Measurements from ENCODE around the gene AOPEP. TPM values are rescaled to one million over a fixed set of nuclear protein-coding genes. Genes with fewer than 3 reads are reported as not detected.
A peak's percentile ranks its signal among the peaks of the same experiment; 100 is the strongest.
"Not testable (repeated sequence)": the region's sequence is repeated elsewhere in the genome, so short reads cannot be mapped to it uniquely, and the experiment has no call there.

The AOPEP gene
- total RNA-seq, 1 donor from 2014 or later: 75.3 TPM

DNA sequence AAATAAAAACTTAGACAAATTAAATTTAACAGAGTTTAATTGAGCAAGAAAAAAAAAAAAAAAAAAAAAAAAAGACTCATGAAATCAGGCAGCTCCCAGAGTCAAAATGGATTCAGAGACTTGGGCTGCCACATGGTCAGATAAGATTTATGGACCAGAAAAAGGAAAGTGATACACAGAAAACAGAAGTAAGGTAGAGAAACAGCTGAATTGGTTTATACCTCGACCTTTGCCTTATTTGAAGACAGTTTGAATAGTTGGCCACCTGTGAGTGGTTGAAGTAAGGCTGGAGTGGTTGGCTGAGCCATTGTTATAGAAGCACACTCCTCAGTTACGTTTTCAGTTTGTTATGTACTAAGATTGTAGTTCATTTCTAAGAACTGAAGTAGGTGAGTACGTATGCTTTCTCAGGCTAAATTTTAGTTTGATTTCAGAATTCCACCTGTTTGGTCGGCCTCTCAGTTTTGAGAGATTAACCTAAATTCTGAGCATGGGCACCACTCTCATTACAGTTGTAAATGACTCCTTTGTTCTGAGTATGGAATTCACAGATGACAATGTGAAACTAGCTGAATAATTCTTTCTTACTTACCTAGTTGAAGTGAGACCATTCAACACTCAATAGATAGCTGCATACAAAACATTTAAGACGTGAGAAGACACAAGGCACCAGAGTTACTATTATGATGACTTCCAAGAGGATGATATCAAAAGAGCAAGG is 149.0 kb downstream of the AOPEP start:
- Histone ChIP-seq H3K4me2 (ENCODE audit: low read length) (no peak overlapping the region), H3K27ac (ENCODE audit: low read depth, low read length) (peak overlapping the region; percentile 73), H3K4me1 (ENCODE audit: insufficient read depth, low read length) (peaks cover 44% of the 10 kb centered on the region), H3K79me2 (ENCODE audit: insufficient read depth, low read length) (no peaks in the 10 kb centered on the region), H3K36me3 (ENCODE audit: insufficient read depth, low read length) (no peaks in the 10 kb centered on the region), H3K4me3 (ENCODE audit: insufficient read depth, low read depth, low read length) (no peak overlapping the region), H3K9ac (ENCODE audit: low read length) (no peak overlapping the region), H3K9me3 (ENCODE audit: insufficient read depth, low read depth, low read length) (no peaks in the 10 kb centered on the region), H2AFZ (ENCODE audit: low read depth, low read length) (no peak overlapping the region), H4K20me1 (ENCODE audit: insufficient read depth, low read length) (no peaks in the 10 kb centered on the region), H3K27me3 (ENCODE audit: insufficient read depth, low read length) (no peaks in the 10 kb centered on the region)
- FAIRE-seq (peak; percentile 32), DNase-seq (ENCODE audit: low read depth) (no peak)
- Mint-ChIP-seq H3K27ac (ENCODE audit: unreplicated experiment) (no peak overlapping the region), H3K36me3 (ENCODE audit: low read depth, unreplicated experiment) (peaks cover 2% of the 10 kb centered on the region), H3K9me3 (ENCODE audit: unreplicated experiment) (no peaks in the 10 kb centered on the region), H3K4me1 (ENCODE audit: low read depth, unreplicated experiment) (peaks cover 47% of the 10 kb centered on the region), H3K4me3 (ENCODE audit: unreplicated experiment) (no peak overlapping the region), H3K27me3 (ENCODE audit: low read depth, unreplicated experiment) (no peaks in the 10 kb centered on the region)
- TF ChIP-seq EZH2 (IDR thresholded peaks at IDR 0.05; ENCODE audit: insufficient read depth, low read length): no peak
- TF ChIP-seq, protein P1, sequence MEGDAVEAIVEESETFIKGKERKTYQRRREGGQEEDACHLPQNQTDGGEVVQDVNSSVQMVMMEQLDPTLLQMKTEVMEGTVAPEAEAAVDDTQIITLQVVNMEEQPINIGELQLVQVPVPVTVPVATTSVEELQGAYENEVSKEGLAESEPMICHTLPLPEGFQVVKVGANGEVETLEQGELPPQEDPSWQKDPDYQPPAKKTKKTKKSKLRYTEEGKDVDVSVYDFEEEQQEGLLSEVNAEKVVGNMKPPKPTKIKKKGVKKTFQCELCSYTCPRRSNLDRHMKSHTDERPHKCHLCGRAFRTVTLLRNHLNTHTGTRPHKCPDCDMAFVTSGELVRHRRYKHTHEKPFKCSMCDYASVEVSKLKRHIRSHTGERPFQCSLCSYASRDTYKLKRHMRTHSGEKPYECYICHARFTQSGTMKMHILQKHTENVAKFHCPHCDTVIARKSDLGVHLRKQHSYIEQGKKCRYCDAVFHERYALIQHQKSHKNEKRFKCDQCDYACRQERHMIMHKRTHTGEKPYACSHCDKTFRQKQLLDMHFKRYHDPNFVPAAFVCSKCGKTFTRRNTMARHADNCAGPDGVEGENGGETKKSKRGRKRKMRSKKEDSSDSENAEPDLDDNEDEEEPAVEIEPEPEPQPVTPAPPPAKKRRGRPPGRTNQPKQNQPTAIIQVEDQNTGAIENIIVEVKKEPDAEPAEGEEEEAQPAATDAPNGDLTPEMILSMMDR (IDR thresholded peaks at IDR 0.05; ENCODE audit: insufficient read depth, low read depth, low read length): no peak

DNA sequence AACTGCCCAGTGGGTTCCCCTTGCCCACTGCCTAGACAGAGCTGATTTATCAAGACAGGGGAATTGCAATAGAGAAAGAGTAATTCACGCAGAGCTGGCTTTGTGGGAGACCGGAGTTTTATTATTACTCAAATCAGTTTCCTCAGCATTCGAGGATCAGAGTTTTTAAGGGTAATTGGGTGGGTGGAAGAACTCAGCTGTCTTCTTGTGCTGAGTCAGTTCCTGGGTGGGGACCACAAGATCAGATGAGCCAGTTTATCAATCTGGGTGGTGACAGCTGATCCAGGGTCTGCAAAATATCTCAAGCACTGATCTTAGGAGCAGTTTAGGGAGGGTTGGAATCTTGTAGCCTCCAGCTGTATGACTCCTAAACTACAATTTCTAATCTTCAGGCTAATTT is 152.3 kb downstream of the AOPEP start:
- H3K36me3 ChIP-seq (ENCODE audit: insufficient read depth, low read length); H4K20me1 ChIP-seq (ENCODE audit: insufficient read depth, low read length); FAIRE-seq; H3K4me3 Mint-ChIP-seq (ENCODE audit: unreplicated experiment); H3K27ac Mint-ChIP-seq (ENCODE audit: unreplicated experiment); H3K79me2 ChIP-seq (ENCODE audit: insufficient read depth, low read length); H3K27me3 Mint-ChIP-seq (ENCODE audit: low read depth, unreplicated experiment); H3K4me2 ChIP-seq (ENCODE audit: low read length); H3K36me3 Mint-ChIP-seq (ENCODE audit: low read depth, unreplicated experiment); H3K9me3 Mint-ChIP-seq (ENCODE audit: unreplicated experiment); H3K27ac ChIP-seq (ENCODE audit: low read depth, low read length); H3K27me3 ChIP-seq (ENCODE audit: insufficient read depth, low read length); H3K4me3 ChIP-seq (ENCODE audit: insufficient read depth, low read depth, low read length); H3K9ac ChIP-seq (ENCODE audit: low read length); H2AFZ ChIP-seq (ENCODE audit: low read depth, low read length); H3K9me3 ChIP-seq (ENCODE audit: insufficient read depth, low read depth, low read length): not testable (repeated sequence)
- peaks cover 24% of the 10 kb centered on the region for H3K4me1 ChIP-seq (ENCODE audit: insufficient read depth, low read length)
- H3K4me1 Mint-ChIP-seq (ENCODE audit: low read depth, unreplicated experiment): peaks cover 51% of the 10 kb centered on the region
- DNase-seq (ENCODE audit: low read depth): peak; percentile 19

DNA sequence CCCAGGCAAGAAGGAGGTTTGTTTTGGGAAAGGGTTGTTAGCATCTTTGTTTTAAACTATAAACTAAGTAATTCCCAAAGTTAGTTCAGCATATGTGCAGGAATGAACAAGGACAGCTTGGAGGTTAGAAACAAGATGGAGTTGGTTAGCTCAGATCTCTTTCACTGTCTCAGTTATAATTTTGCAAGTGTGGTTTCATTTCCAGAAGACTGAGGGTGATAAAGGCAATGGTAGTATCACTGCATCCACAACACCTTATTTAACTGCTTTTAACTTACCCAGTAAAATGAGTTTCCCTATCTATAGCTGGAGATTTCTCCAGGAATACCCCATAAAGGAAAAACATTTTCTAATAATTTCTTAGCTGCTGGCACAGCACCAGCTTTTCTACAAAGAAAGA is 152.7 kb downstream of the AOPEP start:
- Histone ChIP-seq H3K9ac (ENCODE audit: low read length) (no peak overlapping the region), H3K9me3 (ENCODE audit: insufficient read depth, low read depth, low read length) (no peaks in the 10 kb centered on the region), H3K36me3 (ENCODE audit: insufficient read depth, low read length) (no peaks in the 10 kb centered on the region), H2AFZ (ENCODE audit: low read depth, low read length) (no peak overlapping the region), H3K27ac (ENCODE audit: low read depth, low read length) (no peak overlapping the region), H3K4me2 (ENCODE audit: low read length) (no peak overlapping the region), H3K4me3 (ENCODE audit: insufficient read depth, low read depth, low read length) (no peak overlapping the region), H3K79me2 (ENCODE audit: insufficient read depth, low read length) (no peaks in the 10 kb centered on the region), H4K20me1 (ENCODE audit: insufficient read depth, low read length) (no peaks in the 10 kb centered on the region), H3K4me1 (ENCODE audit: insufficient read depth, low read length) (peaks cover 20% of the 10 kb centered on the region), H3K27me3 (ENCODE audit: insufficient read depth, low read length) (no peaks in the 10 kb centered on the region)
- DNase-seq (ENCODE audit: low read depth) (no peak), FAIRE-seq (no peak)
- no peaks in the 10 kb centered on the region for H3K9me3 Mint-ChIP-seq (ENCODE audit: unreplicated experiment)
- peaks cover 2% of the 10 kb centered on the region for H3K36me3 Mint-ChIP-seq (ENCODE audit: low read depth, unreplicated experiment)
- H3K27ac Mint-ChIP-seq (ENCODE audit: unreplicated experiment): no peak overlapping the region
- H3K27me3 Mint-ChIP-seq (ENCODE audit: low read depth, unreplicated experiment): no peaks in the 10 kb centered on the region
- TF ChIP-seq EZH2 (IDR thresholded peaks at IDR 0.05; ENCODE audit: insufficient read depth, low read length): no peak
- TF ChIP-seq, protein P1 (IDR thresholded peaks at IDR 0.05; ENCODE audit: insufficient read depth, low read depth, low read length): no peak
- peaks cover 51% of the 10 kb centered on the region for H3K4me1 Mint-ChIP-seq (ENCODE audit: low read depth, unreplicated experiment)
- no peak overlapping the region for H3K4me3 Mint-ChIP-seq (ENCODE audit: unreplicated experiment)

All from astrocyte (in vitro differentiated cells and primary cell).